DOHH2 (cell line): ENCODE measurements around the gene NDRG3.

ENCODE experiments used
- EZH2phosphoT487 ChIP-seq: fragments of 200-600 bp; sonication (generic); IDR thresholded peaks from 2 replicates; pipeline ENCODE4 v1.6.1; 2017; ENCODE audit warnings: borderline replicate concordance, mild to moderate bottlenecking, antibody characterized with exemption, low read length, moderate library complexity, mixed read lengths
- TF ChIP-seq, protein P1 (sequence below): fragments of 200-600 bp; sonication (generic); IDR thresholded peaks from one replicate; pipeline ENCODE4 v1.5.1; 2014; ENCODE audit warnings: antibody characterized with exemption, mild to moderate bottlenecking, low read depth, low read length; ENCODE audit not compliant: poor library complexity, severe bottlenecking

DNA sequence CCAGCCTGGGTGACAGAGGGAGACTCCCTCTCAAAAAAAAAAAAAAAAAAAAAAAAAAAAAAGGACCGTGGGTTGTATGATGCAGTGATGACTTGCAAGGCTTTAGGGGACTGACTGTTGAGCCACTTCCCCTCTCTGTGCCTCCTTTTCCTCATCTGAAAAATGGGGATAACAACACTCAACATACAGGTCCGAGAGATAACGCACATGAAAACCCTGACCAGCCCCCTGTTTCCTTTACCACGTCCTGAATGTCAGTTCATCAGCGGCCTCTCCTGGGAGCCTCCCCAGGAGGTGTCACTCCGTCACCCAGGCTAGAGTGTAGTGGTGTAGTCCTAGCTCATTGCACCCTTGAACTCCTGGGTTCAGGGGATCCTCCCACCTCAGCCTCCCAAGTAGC is 103.8 kb downstream of the NDRG3 start:
- TF ChIP-seq, protein P1, sequence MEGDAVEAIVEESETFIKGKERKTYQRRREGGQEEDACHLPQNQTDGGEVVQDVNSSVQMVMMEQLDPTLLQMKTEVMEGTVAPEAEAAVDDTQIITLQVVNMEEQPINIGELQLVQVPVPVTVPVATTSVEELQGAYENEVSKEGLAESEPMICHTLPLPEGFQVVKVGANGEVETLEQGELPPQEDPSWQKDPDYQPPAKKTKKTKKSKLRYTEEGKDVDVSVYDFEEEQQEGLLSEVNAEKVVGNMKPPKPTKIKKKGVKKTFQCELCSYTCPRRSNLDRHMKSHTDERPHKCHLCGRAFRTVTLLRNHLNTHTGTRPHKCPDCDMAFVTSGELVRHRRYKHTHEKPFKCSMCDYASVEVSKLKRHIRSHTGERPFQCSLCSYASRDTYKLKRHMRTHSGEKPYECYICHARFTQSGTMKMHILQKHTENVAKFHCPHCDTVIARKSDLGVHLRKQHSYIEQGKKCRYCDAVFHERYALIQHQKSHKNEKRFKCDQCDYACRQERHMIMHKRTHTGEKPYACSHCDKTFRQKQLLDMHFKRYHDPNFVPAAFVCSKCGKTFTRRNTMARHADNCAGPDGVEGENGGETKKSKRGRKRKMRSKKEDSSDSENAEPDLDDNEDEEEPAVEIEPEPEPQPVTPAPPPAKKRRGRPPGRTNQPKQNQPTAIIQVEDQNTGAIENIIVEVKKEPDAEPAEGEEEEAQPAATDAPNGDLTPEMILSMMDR = no peak
- no peak for TF ChIP-seq EZH2phosphoT487
